Fibroblast of lung (primary cell): ENCODE results near the gene GARIN5A.

ENCODE experiments used
- CTCF ChIP-seq, 2 donors: IDR thresholded peaks in 1 of 2; conservative IDR thresholded peaks in 1 of 2; 1 replicate in 1 of 2; 2 replicates in 1 of 2; pipeline ENCODE4 v1.5.1; 2011 to 2012; ENCODE audit warnings: low read length in 2 of 2, control low read depth in 1 of 2, inconsistent platforms in 1 of 2, low read depth in 1 of 2, mild to moderate bottlenecking in 1 of 2
- EZH2 ChIP-seq: IDR thresholded peaks from 2 replicates; pipeline ENCODE4 v1.5.1; 2012; ENCODE audit warnings: low read length, control low read depth, mild to moderate bottlenecking; ENCODE audit errors: missing control alignments

- no peak for TF ChIP-seq EZH2
- TF ChIP-seq CTCF (conservative IDR thresholded peaks at IDR 0.05 in 1 of 2, IDR thresholded peaks at IDR 0.05 in 1 of 2; ENCODE audit: low read depth in 1 of 2, low read length in 2 of 2): no peak
Measured at GRCh38 chr19:50513746-50514345, 37.2 kb upstream of the GARIN5A start, which contains the start of gene ASPDH.
